PFSK-1 (cell line): Measurements from ENCODE around the gene TMEM200A. TPM values are rescaled to one million over a fixed set of nuclear protein-coding genes. Genes with fewer than 3 reads are reported as not detected.

Experiments used
- FOXP2 ChIP-seq: optimal IDR thresholded peaks from 2 replicates; pipeline ENCODE3; 2011; ENCODE audit warnings: borderline replicate concordance, control low read depth, inconsistent platforms; ENCODE audit not compliant: insufficient read depth; ENCODE audit errors: extremely low read length, extremely low read depth
- POLR2AphosphoS5 ChIP-seq: IDR thresholded peaks from 2 replicates; pipeline ENCODE4 v1.6.1; 2012; ENCODE audit warnings: low read depth, mild to moderate bottlenecking, control low read depth, low read length, moderate library complexity
- SIN3A ChIP-seq: IDR thresholded peaks from 2 replicates; pipeline ENCODE4 v1.6.1; 2012; ENCODE audit warnings: mild to moderate bottlenecking, low read length, moderate library complexity, borderline replicate concordance; ENCODE audit not compliant: insufficient read depth
- TAF1 ChIP-seq: IDR thresholded peaks from 2 replicates; pipeline ENCODE4 v1.6.1; 2012; ENCODE audit warnings: low read length, control low read depth, borderline replicate concordance; ENCODE audit not compliant: insufficient read depth
- polyA plus RNA-seq: library from polyadenylated mRNA; unstranded; fragments of >200 nt; gene quantifications from one replicate; pipeline ENCODE4 v1.2.1, GENCODE V29; 2012; ENCODE audit warnings: low read depth, missing spikeins; ENCODE audit not compliant: insufficient read length
- TF ChIP-seq, protein P1 (sequence below), 2 experiments: IDR thresholded peaks; 2 replicates each; pipeline versions ENCODE4 v1.6.1 to v1.8.0; 2011 to 2012; ENCODE audit warnings: low read depth in 2 of 2, low read length in 2 of 2, control low read depth in 1 of 2, inconsistent platforms in 1 of 2, mild to moderate bottlenecking in 1 of 2, moderate library complexity in 1 of 2; ENCODE audit not compliant: insufficient read depth in 1 of 2

TMEM200A gene
- polyA plus RNA-seq: not detected

DNA sequence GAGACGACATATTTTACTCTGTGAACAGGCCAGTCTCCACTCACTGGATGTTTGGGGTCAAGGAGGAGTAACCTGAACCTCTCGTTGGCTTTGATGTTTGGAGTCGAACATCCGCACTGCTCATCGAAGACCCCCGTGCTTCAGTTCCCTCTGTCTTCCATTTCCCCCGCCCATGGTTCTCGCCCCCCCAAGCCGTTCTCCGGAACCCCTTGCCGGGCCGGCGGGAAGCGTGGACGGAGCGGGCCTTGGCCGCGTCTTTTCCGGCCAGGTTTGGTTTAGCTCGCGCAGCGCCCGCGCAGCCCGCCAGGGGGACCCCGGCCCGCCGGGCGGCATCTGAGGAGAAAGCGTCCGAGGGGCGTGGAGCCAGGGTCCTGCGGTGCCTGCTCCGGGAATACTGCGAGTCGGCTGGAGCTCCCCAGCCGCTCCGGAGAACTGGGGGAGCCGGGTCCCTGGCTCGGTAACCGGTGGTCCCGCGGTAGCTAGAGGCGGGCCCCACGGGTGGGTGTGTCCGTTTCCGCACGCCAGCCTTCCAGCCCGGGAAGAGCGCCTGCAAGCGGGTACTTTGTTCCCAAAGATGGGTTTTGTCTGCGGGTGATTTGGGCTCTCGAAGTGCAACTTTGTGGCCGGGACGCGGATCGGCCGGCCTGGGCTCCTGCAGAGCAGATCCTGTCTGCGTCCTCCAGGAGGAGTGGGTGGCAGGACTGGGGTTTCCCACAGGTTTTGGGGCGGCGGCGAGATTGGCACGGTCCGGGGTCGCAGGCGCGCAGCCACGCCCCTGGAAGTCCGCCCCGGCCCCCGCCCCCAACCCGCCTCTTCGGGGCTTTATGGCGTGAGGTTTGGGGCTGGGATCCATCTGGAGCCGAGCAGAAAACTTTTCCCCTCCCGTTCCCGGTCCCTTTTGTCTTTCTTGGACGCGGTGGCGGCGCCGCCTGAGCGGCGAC lies at the start of gene TMEM200A:
TMEM200A (plus strand) TSS at position 852 of the 941 bp plus-strand sequence. CDS start 74,406 bp downstream, outside the sequence.
- no peak for TF ChIP-seq TAF1
- TF ChIP-seq SIN3A: no peak
- TF ChIP-seq, protein P1, sequence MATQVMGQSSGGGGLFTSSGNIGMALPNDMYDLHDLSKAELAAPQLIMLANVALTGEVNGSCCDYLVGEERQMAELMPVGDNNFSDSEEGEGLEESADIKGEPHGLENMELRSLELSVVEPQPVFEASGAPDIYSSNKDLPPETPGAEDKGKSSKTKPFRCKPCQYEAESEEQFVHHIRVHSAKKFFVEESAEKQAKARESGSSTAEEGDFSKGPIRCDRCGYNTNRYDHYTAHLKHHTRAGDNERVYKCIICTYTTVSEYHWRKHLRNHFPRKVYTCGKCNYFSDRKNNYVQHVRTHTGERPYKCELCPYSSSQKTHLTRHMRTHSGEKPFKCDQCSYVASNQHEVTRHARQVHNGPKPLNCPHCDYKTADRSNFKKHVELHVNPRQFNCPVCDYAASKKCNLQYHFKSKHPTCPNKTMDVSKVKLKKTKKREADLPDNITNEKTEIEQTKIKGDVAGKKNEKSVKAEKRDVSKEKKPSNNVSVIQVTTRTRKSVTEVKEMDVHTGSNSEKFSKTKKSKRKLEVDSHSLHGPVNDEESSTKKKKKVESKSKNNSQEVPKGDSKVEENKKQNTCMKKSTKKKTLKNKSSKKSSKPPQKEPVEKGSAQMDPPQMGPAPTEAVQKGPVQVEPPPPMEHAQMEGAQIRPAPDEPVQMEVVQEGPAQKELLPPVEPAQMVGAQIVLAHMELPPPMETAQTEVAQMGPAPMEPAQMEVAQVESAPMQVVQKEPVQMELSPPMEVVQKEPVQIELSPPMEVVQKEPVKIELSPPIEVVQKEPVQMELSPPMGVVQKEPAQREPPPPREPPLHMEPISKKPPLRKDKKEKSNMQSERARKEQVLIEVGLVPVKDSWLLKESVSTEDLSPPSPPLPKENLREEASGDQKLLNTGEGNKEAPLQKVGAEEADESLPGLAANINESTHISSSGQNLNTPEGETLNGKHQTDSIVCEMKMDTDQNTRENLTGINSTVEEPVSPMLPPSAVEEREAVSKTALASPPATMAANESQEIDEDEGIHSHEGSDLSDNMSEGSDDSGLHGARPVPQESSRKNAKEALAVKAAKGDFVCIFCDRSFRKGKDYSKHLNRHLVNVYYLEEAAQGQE (IDR thresholded peaks at IDR 0.05; ENCODE audit: insufficient read depth in 1 of 2, low read depth in 2 of 2, low read length in 2 of 2): no peak
- TF ChIP-seq FOXP2: no peak
- TF ChIP-seq POLR2AphosphoS5: no peak

GRCh38 chr6:130320908-130321307 lies 44.9 kb upstream of the TMEM200A start:
- TF ChIP-seq FOXP2: no peak
- no peak for TF ChIP-seq TAF1
- TF ChIP-seq POLR2AphosphoS5: no peak
- TF ChIP-seq, protein P1 (IDR thresholded peaks at IDR 0.05; ENCODE audit: insufficient read depth in 1 of 2, low read depth in 2 of 2, low read length in 2 of 2): no peak
- TF ChIP-seq SIN3A: no peak

GRCh38 chr6:130322673-130323268 lies 43.0 kb upstream of the TMEM200A start:
- TF ChIP-seq TAF1 (no peak), POLR2AphosphoS5 (no peak), SIN3A (no peak), FOXP2 (no peak)
- TF ChIP-seq, protein P1 (IDR thresholded peaks at IDR 0.05; ENCODE audit: insufficient read depth in 1 of 2, low read depth in 2 of 2, low read length in 2 of 2): no peak

- TF ChIP-seq, protein P1 (IDR thresholded peaks at IDR 0.05; ENCODE audit: insufficient read depth in 1 of 2, low read depth in 2 of 2, low read length in 2 of 2): no peak
- TF ChIP-seq FOXP2 (no peak), SIN3A (no peak), TAF1 (no peak), POLR2AphosphoS5 (no peak)
Observed at GRCh38 chr6:130324657-130325056, 41.2 kb upstream of the TMEM200A start.
